ENCODE results near the gene ZNF354C. TPM values are rescaled to one million over a fixed set of nuclear protein-coding genes. Genes with fewer than 3 reads are reported as not detected.

The ZNF354C gene
- total RNA-seq, result 1 to 10 TPM; 5.0 to 7.9 (median 6.3) TPM

- Histone ChIP-seq H3K27ac (replicated peaks in 1 of 4) (peak within 1 kb of the TSS; percentile 75 to 85 (median 80)), H3K36me3 (peaks cover 10 to 33% (median 23%) of the 10 kb centered on the region in 4 donors), H3K9me3 (peaks cover 0 to 4% (median under 1%) of the 10 kb centered on the region in 4 donors), H3K27me3 (no peaks in the 10 kb centered on the region), H3K4me1 (peaks cover 4 to 16% (median 13%) of the 10 kb centered on the region in 4 donors), H3K4me3 (peak within 1 kb of the TSS; percentile 71 to 80 (median 76))
- TF ChIP-seq EP300 (IDR thresholded peaks at IDR 0.05) (no peak), CTCF (IDR thresholded peaks at IDR 0.05) (peak in 1 of 3 experiments; percentile 8), POLR2AphosphoS5 (IDR thresholded peaks at IDR 0.05) (peak; percentile 81 to 94)
- DNase-seq (ENCODE audit: extremely low spot score), result peak; percentile 97
- WGBS, result 6% methylated on average over 64 of the region's 81 CpGs
- intact Hi-C loops (cut with DNase I), result loop anchor here (2.0 to 5.0 kb wide), 2 partner anchors 203 to 330 kb away; partner anchors contain the start of genes ZNF354A and ZNF354B
Measured at GRCh38 chr5:179060116-179061008, at the start of gene ZNF354C. Gene ZNF354C, plus strand, starts transcription at chr5:179060373. Its CDS starts 1,696 bp downstream, at chr5:179062069.

- TF ChIP-seq EP300 (IDR thresholded peaks at IDR 0.05) (no peak), CTCF (IDR thresholded peaks at IDR 0.05) (peak in 1 of 3 experiments; percentile 11), POLR2A (IDR thresholded peaks at IDR 0.05; ENCODE audit: low read depth) (no peak), POLR2AphosphoS5 (IDR thresholded peaks at IDR 0.05) (peak; percentile 81 to 93)
- Histone ChIP-seq H3K36me3 (peaks cover 25 to 38% (median 30%) of the 10 kb centered on the region in 4 donors), H3K9me3 (peaks cover 3 to 26% (median 24%) of the 10 kb centered on the region in 4 donors), H3K4me3 (peak within 1 kb of the TSS; percentile 76 to 95 (median 78)), H3K27ac (replicated peaks in 1 of 4) (peak within 1 kb of the TSS; percentile 85 to 93 (median 90)), H3K4me1 (peaks cover 11 to 19% (median 15%) of the 10 kb centered on the region in 4 donors), H3K27me3 (no peaks in the 10 kb centered on the region)
- intact Hi-C loops (cut with DNase I), result loop anchor here (2.0 to 5.0 kb wide), 2 partner anchors 35 to 81 kb away; partner anchors contain the start of gene ZNF454
- DNase-seq (ENCODE audit: extremely low spot score), result peak; percentile 98
- WGBS, result under 1% methylated on average over 14 of the region's 72 CpGs
Measured at GRCh38 chr5:179023528-179024189, 36.5 kb upstream of the ZNF354C start, which contains the start of gene ZNF879. Gene ZNF879, plus strand, starts transcription at chr5:179023804. Its CDS starts 1,201 bp downstream, at chr5:179025005.

GRCh38 chr5:179033004-179033580 is 27.1 kb upstream of the ZNF354C start:
- intact Hi-C loops (cut with DNase I), result no loop called here
- Histone ChIP-seq H3K36me3 (peaks cover 52 to 65% (median 58%) of the 10 kb centered on the region in 4 donors), H3K27ac (replicated peaks in 1 of 4) (no peak overlapping the region), H3K4me3 (peak overlapping the region in 1 of 4 donors; percentile 6), H3K9me3 (peaks cover 51 to 100% (median 99%) of the 10 kb centered on the region in 4 donors), H3K27me3 (no peaks in the 10 kb centered on the region), H3K4me1 (no peaks in the 10 kb centered on the region)
- 98% methylated on average over 7 of the region's 7 CpGs for WGBS
- TF ChIP-seq EP300 (IDR thresholded peaks at IDR 0.05) (no peak), CTCF (IDR thresholded peaks at IDR 0.05) (no peak), POLR2A (IDR thresholded peaks at IDR 0.05; ENCODE audit: low read depth) (no peak), POLR2AphosphoS5 (IDR thresholded peaks at IDR 0.05) (no peak)
- no peak for DNase-seq (ENCODE audit: extremely low spot score)

- Histone ChIP-seq H3K36me3 (no peaks in the 10 kb centered on the region), H3K4me1 (no peaks in the 10 kb centered on the region), H3K4me3 (no peak overlapping the region), H3K27ac (replicated peaks in 1 of 4) (no peak overlapping the region), H3K27me3 (no peaks in the 10 kb centered on the region), H3K9me3 (peaks cover 0 to 30% (median 11%) of the 10 kb centered on the region in 4 donors)
- no peak for TF ChIP-seq EP300 (IDR thresholded peaks at IDR 0.05)
- TF ChIP-seq POLR2A (IDR thresholded peaks at IDR 0.05; ENCODE audit: low read depth), result no peak
- no peak for TF ChIP-seq POLR2AphosphoS5 (IDR thresholded peaks at IDR 0.05)
- TF ChIP-seq CTCF (IDR thresholded peaks at IDR 0.05), result no peak
- no peak for DNase-seq (ENCODE audit: extremely low spot score)
- intact Hi-C loops (cut with DNase I), result no loop called here
- 83% methylated on average over 2 of the region's 2 CpGs for WGBS
Measured at GRCh38 chr5:179044765-179045164, 15.4 kb upstream of the ZNF354C start.

Measured in esophagus muscularis mucosa (tissue), 4 donors.